GM21619 (cell line): ENCODE measurements around the gene ABCD1.

ENCODE experiments used
- ATAC-seq: cut with Tn5 transposase; IDR thresholded peaks from one replicate; pipeline ENCODE4 v1.9.1; 2021; ENCODE audit not compliant: unreplicated experiment

The ABCD1 gene

DNA sequence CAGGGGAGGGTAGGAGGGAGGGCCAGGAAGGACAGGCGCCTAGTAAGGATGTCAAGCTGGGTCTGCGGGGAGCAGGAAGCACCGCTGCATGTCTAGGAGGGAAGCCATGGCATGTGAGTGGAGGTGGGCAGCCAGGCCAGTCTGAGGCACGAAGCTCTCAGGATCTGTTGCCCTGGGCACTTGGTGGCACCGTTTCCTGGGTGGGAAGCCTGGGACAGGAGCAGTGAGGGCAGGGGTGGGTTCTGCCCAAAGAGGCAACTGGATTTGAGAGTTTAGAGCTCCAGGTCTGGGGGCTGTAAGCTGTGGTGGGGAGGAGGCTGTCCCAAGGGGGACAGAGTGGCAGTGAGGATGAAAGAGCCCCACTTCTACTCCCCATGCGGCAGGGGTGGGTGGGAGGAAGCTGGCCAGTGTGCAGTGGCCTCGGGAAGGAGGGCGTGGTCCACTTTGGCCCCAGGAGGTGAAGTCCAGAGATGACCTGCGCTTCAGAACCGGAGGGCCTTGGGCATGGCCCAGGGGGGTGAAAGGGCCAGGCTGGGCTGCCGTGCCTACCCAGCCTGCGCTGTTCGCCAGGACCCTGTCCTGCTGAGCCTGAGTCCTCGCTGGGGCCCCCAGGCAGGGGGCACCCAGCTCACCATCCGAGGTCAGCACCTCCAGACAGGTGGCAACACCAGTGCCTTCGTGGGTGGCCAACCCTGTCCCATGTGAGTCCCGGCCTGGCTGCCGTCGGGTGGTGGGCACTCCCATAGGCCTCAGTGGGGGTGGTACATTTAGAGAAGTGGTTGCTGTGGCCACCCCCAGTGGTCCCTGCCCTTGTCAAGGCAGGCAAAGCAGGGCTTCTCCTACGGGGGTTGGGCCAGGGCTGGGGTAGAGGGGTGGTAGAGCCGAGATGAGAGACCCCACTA lies 47.9 kb downstream of the ABCD1 start:
- no peak for ATAC-seq

DNA sequence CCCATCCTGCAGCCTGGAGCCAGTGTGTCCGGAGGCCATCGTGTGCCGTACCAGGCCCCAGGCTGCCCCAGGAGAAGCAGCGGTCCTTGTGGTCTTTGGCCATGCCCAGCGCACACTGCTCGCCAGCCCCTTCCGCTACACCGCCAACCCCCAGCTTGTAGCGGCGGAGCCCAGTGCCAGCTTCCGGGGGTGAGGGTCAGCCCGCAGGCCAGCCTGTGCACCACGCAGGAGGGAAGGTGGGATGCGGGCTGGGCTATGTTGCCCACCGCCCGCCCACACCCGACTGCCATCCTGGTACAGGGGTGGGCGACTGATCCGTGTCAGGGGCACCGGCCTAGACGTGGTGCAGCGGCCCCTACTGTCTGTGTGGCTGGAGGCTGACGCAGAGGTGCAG lies 48.6 kb downstream of the ABCD1 start:
- no peak for ATAC-seq

DNA sequence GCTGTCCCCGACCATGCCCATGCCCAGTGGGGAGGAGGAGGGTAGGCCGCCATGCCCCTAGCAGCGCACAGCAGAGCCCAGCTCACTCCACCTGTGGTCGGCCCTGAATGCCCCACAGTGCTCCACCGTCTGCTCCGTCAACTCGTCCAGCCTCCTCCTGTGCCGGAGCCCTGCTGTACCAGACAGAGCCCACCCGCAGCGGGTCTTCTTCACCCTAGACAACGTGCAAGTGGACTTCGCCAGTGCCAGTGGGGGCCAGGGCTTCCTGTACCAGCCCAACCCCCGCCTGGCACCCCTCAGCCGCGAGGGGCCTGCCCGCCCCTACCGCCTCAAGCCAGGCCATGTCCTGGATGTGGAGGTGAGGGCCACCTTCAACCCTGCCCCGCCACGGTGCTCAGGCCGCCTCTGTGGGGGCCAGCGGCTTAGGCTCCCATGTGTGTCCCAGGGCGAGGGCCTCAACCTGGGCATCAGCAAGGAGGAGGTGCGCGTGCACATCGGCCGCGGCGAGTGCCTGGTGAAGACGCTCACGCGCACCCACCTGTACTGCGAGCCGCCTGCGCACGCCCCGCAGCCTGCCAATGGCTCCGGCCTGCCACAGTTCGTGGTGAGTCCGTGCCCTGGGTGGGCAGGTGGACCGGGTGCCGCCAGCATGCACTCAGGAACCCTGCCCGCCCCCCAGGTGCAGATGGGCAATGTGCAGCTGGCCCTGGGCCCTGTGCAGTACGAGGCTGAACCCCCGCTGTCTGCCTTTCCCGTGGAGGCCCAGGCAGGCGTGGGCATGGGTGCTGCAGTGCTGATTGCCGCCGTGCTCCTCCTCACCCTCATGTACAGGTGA lies 49.3 kb downstream of the ABCD1 start:
- ATAC-seq = no peak

DNA sequence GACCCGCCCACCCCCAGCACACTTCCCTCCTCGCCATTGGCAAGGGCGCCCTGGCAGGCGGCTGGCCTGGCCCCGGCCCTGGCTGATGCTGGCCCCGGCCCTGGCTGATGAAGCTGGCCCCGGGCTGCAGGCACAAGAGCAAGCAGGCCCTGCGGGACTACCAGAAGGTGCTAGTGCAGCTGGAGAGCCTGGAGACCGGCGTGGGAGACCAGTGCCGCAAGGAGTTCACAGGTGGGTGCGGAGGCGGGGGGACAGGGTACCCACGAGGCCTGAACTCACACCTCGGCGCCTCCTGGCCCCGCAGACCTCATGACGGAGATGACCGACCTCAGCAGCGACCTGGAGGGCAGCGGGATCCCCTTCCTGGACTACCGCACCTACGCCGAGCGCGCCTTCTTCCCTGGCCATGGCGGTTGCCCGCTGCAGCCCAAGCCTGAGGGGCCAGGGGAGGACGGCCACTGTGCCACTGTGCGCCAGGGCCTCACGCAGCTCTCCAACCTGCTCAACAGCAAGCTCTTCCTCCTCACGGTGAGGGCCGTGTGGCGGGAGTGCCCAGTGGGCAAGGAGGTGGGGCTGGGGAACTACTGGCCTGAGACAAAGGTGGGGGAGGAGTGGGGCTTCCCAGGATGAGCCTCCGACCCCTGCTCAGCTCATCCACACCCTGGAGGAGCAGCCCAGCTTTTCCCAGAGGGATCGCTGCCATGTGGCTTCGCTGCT lies 50.1 kb downstream of the ABCD1 start:
- ATAC-seq = no peak

DNA sequence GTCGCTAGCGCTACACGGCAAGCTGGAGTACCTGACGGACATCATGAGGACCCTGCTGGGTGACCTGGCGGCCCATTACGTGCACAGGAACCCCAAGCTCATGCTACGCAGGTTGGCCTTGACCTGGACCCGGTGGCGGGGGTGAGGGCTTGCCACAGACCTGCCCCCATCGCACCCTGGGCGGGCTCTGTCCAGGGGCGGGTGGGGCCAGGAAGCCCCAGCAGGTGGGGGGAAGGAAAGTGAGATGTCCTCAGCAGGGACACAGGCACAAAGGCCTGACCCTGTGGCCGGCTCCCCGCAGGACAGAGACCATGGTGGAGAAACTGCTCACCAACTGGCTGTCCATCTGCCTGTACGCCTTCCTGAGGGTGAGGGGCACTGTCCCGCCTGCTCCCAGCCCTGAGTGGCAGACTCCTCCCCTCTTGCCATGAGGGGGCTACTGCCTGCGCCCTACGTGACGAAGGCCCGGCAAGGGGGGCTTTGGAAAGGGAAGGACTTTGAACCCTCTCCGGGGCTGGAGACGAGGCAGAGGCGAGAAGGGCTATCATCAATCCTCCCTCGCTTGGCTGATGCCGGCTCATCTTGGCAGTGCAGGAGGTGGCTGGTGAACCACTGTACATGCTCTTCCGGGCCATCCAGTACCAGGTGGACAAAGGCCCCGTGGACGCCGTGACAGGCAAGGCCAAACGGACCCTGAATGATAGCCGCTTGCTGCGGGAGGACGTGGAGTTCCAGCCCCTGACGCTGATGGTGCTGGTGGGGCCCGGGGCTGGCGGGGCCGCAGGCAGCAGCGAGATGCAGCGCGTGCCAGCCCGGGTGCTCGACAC lies 50.9 kb downstream of the ABCD1 start:
- ATAC-seq = no peak

DNA sequence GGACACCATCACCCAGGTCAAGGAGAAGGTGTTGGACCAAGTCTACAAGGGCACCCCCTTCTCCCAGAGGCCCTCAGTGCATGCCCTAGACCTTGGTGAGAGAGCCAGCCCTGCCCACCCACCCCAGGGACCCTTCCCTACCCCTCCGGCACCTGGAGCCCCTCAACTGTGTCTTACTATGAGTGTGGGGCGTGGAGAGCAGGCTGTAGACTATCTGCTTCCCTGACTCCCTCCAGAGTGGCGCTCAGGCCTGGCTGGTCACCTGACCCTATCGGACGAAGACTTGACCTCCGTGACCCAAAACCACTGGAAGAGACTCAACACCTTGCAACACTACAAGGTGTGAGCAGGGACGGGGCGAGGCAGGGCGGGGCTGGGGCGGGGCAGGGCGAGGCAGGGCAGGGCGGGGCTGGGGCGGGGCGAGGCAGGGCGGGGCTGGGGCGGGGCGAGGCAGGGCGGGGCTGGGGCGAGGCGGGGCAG lies 51.5 kb downstream of the ABCD1 start:
- ATAC-seq = no peak

DNA sequence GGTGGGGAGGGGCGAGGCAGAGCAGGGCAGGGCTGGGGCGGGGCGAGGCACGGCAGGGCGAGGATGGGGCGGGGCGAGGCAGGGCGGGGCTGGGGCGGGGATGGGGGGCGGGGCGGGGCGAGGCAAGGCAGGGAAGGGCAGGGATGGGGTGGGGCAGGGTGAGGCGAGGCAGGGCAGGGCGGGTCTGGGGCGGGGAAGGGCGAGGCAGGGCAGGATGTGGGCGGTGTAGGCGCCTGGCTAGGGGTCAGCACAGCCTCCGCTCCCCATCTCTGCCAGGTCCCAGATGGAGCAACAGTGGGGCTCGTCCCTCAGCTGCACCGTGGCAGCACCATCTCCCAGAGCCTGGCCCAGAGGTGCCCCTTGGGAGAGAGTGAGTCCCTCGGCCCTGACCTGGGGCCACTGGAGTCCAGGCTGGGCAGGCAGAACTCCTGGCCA lies 52.0 kb downstream of the ABCD1 start:
- ATAC-seq = no peak

DNA sequence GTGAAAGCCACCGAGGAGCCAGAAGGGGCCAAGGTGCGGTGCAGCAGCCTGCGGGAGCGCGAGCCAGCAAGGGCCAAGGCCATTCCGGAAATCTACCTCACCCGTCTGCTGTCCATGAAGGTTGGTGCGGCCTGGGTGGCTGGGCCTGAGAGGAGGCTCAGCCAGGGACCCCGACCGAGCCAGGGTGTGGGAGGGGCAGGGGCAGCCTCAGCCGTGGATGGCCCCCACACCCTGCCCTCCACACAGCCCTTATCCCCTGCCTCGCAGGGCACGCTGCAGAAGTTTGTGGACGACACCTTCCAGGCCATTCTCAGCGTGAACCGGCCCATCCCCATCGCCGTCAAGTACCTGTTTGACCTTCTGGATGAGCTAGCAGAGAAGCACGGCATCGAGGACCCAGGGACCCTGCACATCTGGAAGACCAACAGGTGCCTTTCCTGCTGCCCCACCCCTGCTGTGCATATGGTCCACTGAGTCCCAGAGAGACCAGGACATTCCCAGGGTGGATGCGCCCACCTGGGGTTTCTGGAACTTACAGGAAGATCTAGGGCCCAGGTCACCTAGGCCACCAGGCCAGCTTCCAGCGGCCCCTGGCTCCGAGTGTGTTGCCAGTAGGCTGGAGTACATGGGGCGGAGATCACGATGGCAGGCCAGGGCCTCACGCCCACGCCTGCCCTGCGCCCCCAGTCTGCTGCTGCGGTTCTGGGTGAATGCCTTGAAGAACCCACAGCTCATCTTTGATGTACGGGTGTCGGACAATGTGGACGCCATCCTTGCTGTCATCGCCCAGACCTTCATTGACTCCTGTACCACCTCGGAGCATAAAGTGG lies 52.8 kb downstream of the ABCD1 start:
- ATAC-seq = no peak

DNA sequence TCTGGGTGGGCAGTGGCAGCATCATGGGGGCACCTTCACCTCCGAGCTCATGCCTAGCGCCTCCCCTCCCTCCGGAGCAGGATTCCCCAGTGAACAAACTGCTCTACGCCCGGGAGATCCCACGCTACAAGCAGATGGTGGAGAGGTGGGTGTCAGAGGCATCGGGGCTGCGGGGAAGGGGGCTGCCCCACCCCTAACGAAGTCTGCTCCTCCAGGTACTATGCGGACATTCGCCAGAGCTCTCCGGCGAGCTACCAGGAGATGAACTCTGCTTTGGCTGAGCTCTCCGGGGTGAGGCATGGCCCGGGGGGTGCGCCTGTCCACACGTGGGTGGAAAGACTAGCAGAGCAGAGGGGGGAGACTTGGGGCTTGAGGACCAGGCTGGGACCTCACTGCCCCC lies 53.5 kb downstream of the ABCD1 start:
- ATAC-seq = no peak

DNA sequence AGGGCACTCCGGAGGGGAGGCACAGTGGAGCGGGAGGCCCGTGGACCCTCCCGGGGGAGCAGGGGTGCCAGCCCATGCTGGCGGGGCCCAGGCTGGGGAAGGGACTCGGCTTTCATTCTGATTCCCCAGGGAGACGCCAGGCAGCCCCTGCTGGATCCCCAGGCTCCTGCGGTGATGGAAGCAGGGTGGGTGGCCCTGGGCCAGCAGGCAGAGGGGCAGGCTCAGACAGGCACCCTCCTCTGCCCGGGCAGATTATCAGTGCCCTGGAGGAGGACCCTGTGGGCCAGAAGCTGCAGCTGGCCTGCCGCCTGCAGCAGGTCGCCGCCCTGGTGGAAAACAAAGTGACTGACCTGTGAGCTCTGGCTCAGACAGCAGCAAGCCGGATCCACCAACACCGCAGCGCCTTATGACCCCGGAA lies 54.0 kb downstream of the ABCD1 start:
- no peak for ATAC-seq

DNA sequence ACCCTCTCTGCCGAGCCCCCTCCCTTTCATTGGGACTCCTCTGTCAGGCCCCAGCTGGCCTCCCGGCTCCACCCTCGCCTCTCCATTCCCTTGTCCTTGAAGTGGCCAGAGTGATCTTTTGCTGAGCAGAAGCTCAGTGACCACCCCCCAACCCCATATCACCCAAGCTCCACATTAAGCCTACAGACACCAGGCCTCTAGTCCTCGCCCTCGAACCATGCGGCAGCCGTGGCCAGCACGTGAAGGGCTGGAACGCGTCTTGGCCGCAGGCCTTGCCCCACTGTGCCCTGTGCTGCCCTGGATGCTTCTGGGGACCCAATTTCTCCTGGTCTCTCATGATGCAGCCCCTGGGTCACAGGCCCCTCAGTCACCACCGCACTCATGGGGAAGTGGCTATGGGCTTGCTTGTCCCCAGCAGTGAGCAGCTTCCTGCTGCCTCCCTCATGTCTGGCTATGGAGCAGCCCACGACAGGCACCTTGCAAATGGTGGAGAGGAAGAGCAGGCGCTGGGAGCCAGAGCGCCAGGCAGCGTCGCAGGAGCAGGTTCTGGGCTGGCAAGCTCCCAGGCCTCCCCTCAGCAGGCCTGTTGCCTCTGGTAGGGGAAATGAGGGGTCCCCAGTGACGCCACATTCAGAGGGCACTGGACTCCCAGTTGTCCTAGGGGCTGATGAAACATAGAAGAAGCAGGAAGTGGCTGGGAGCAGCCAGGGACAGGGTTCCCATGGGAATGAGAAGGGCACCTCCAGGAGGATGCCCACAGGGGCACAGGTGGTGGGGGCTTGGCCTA lies 55.4 kb downstream of the ABCD1 start:
- no peak for ATAC-seq

DNA sequence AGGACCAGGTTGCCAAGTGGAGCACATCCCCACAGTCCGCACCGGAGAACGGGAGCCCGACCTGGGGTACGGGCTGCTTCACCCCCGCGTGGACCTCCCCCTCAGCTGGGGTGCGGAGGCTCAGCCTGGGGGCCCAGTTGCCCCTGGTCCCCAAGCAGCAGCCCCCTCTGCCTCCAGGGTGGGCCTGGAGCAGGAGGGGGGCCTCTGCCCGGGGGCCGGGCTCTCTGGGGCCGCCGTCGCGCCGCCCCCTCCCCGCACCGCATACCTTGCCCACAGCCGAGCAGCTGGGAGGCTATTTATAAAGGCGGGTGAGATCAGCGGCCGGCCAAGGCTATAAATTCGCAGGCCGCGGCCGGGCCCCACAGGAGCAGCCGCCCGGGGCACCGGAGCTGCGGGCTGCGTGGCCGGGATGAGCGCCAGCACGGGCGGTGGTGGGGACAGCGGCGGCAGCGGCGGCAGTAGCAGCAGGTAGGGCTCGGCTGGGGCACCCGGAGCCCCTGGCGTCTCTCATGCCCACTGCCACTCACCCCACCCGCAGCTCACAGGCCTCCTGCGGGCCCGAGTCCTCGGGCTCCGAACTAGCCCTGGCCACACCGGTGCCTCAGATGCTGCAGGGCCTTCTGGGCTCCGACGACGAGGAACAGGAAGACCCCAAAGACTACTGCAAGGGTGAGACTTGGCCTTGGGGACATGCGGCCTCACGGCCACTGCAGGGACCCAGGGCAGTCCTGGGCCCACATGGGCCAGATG lies 56.2 kb downstream of the ABCD1 start, which contains the start of gene SRPK3:
TSS of gene SRPK3 (plus strand) at position 364 of the 750 bp plus-strand sequence. CDS start at position 410, 46 bp downstream.
- no peak for ATAC-seq

DNA sequence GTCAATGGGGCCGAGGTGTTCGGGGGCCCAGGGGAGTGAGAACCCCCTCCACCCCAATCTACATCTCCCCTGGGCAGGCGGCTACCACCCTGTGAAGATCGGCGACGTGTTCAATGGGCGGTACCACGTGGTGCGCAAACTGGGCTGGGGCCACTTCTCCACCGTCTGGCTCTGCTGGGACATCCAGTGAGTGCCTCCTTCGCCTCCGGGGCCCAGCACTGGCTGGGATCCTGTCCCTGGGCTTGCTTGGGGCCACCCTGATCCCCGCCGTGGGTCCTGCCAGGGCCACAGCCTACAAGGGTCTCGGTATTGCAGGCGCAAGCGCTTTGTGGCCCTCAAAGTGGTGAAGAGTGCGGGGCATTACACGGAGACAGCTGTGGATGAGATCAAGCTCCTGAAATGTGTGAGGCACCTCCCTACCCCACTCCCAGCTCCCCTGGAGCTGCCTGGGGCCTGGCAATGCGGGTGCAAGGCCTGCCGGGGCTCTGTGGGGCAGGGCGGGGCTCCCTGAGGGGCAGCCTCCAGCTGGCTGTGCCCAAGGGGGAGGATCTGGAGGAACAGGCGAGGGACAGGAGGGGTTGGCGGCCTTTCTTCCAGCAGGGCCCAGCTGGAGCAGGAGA lies 56.9 kb downstream of the ABCD1 start:
- no peak for ATAC-seq

DNA sequence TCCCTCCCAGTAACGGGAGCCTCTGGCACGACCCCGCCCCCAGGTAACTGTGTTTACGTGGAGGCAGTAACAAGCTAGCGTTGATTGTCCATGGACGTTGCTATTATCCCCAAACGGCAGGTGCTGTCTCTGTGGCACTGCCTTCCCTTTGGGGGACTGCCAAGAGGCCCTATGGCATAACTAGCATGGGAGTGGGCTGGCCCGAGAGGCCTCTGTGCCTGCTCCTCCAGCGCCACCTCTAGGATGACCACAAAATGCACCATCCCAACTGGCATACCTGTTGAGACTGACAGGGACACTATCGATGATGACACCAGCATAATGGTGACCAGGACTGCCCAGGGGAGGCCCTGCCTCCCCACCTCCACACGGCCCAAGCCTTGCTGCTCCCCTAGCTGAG lies 57.7 kb downstream of the ABCD1 start:
- ATAC-seq = no peak

DNA sequence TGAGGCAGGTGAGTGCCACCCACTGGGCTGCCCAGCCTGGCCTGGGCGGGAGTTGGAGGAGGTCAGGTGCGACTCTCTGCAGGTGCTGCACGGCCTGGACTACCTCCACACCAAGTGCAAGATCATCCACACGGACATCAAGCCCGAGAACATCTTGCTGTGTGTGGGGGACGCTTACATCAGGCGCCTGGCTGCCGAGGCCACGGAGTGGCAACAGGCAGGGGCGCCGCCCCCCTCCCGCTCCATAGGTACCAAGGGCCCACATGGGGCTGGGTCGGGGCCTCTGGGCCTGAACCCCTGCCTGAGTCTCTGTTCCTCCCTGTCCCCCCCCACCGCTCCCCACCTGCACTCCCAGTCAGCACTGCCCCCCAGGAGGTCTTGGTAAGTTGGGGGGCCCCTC lies 58.2 kb downstream of the ABCD1 start:
- no peak for ATAC-seq

DNA sequence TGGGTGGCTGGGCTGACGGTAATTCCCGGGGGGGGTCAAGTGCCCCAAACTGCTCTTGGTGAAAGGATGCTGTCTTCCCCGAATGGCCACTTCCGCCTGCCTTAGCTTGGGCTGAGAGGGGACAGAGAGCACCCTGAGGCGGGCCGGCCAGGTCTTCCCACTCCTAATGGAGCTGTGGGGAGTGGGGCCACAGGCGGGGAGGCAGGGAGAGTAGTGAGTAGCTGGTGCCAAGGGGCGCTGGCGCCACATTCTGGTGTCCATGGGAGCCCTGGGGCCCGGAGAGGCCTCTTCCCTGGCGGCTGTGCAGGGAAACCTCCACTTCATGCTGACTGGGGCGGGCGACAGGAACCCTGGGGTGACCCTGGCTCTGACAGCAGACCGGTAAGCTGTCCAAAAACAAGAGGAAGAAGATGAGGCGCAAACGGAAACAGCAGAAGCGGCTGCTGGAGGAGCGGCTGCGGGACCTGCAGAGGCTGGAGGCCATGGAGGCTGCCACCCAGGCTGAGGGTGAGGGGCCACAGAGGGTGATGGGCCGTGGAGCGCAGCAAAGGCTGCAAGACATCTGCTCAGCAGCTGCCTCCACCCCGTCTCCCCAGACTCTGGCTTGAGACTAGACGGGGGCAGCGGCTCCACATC lies 58.8 kb downstream of the ABCD1 start:
- no peak for ATAC-seq
